Measurements from ENCODE around the gene M1AP. TPM values are rescaled to one million over a fixed set of nuclear protein-coding genes. Genes with fewer than 3 reads are reported as not detected.

Gene M1AP
- total RNA-seq, 1 experiment from 2014 or later: not detected

Other genes with a start within 250 kb of the M1AP start
- gene C2orf81, start 226.7 kb downstream of the M1AP start, total RNA-seq (2014; rRNA removed; shearing (Covaris generic)): 0.34 and 1.3 TPM in 2 replicates
- 13.8 and 15.2 TPM in 2 replicates for gene WDR54, start 226.6 kb downstream of the M1AP start, total RNA-seq (2014; rRNA removed; shearing (Covaris generic))
- 5.6 and 8.7 TPM in 2 replicates for gene RTKN, start 206.4 kb downstream of the M1AP start, total RNA-seq (2014; rRNA removed; shearing (Covaris generic))
- gene INO80B, start 193.2 kb downstream of the M1AP start, total RNA-seq (2014; rRNA removed; shearing (Covaris generic)): 10.1 and 14.0 TPM in 2 replicates
- gene WBP1, start 189.9 kb downstream of the M1AP start, total RNA-seq (2014; rRNA removed; shearing (Covaris generic)): 36.1 and 39.6 TPM in 2 replicates
- 38.7 and 41.2 TPM in 2 replicates for gene MOGS, start 182.9 kb downstream of the M1AP start, total RNA-seq (2014; rRNA removed; shearing (Covaris generic))
- gene MRPL53, start 175.7 kb downstream of the M1AP start, total RNA-seq (2014; rRNA removed; shearing (Covaris generic)): 30.4 and 55.7 TPM in 2 replicates
- 5.4 and 12.4 TPM in 2 replicates for gene CCDC142, start 165.3 kb downstream of the M1AP start, total RNA-seq (2014; rRNA removed; shearing (Covaris generic))
- gene TTC31, start 165.2 kb downstream of the M1AP start, total RNA-seq (2014; rRNA removed; shearing (Covaris generic)): 19.8 and 22.9 TPM in 2 replicates
- gene LBX2, start 148.7 kb downstream of the M1AP start, total RNA-seq (2014; rRNA removed; shearing (Covaris generic)): 0.18 and 1.6 TPM in 2 replicates
- gene PCGF1, start 140.6 kb downstream of the M1AP start, total RNA-seq (2014; rRNA removed; shearing (Covaris generic)): 15.8 and 19.3 TPM in 2 replicates
- not detected in 2 replicates for gene TLX2, start 133.9 kb downstream of the M1AP start, total RNA-seq (2014; rRNA removed; shearing (Covaris generic))
- gene DQX1, start 122.1 kb downstream of the M1AP start, total RNA-seq (2014; rRNA removed; shearing (Covaris generic)): not detected in 2 replicates
- 88.4 and 151 TPM in 2 replicates for gene AUP1, start 118.6 kb downstream of the M1AP start, total RNA-seq (2014; rRNA removed; shearing (Covaris generic))
- 28.3 and 36.8 TPM in 2 replicates for gene HTRA2, start 118.4 kb downstream of the M1AP start, total RNA-seq (2014; rRNA removed; shearing (Covaris generic))
- gene LOXL3, start 94.4 kb downstream of the M1AP start, total RNA-seq (2014; rRNA removed; shearing (Covaris generic)): 10.4 and 14.8 TPM in 2 replicates
- gene DOK1, start 93.6 kb downstream of the M1AP start, total RNA-seq (2014; rRNA removed; shearing (Covaris generic)): 13.6 and 14.4 TPM in 2 replicates
- 8.1 and 8.3 TPM in 2 replicates for gene SEMA4F, start 5.9 kb upstream of the M1AP start, total RNA-seq (2014; rRNA removed; shearing (Covaris generic))
- gene HK2, start 185.8 kb upstream of the M1AP start, total RNA-seq (2014; rRNA removed; shearing (Covaris generic)): 5.0 and 7.1 TPM in 2 replicates

Data from SJSA1 (cell line).